Subcutaneous adipose tissue (tissue), 4 donors: ENCODE data around the gene ADRA1B. TPM values are rescaled to one million over a fixed set of nuclear protein-coding genes. Genes with fewer than 3 reads are reported as not detected.

Experiments
- total RNA-seq, 4 donors: library from RNA; depleted of rRNA; stranded (reverse); fragments of >200 nt; gene quantifications; one replicate each; pipeline ENCODE4 v1.1.0, GENCODE V29; 2016
- TF ChIP-seq, protein P1 (sequence below): fragments of 450-650 bp; IDR thresholded peaks from one replicate; pipeline ENCODE4 v1.5.1; 2016; ENCODE audit warnings: low read depth, mild to moderate bottlenecking, control low read depth, antibody characterized with exemption, moderate library complexity

Gene ADRA1B
- total RNA-seq, 4 donors from 2014 or later: 1.5 to 2.6 (median 2.1) TPM

DNA sequence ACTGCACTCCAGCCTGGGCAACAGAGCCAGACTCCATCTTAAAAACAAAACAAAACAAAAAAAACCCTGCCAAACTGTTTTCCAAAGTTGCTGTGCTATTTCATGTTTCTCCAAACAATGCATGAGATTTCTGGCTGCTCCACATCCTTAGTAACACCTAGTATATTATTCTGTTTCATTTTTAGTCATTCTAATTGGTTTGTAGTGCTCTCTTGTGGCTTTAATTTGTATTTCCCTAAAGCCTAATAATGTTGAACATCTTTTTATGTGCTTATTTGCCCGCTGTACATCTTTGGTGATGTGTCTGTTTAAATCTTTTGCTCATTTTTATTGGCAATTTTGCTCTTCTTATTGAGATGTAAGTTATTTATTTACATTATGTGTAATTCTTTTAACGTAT, 74.2 kb downstream of the ADRA1B start:
- TF ChIP-seq, protein P1, sequence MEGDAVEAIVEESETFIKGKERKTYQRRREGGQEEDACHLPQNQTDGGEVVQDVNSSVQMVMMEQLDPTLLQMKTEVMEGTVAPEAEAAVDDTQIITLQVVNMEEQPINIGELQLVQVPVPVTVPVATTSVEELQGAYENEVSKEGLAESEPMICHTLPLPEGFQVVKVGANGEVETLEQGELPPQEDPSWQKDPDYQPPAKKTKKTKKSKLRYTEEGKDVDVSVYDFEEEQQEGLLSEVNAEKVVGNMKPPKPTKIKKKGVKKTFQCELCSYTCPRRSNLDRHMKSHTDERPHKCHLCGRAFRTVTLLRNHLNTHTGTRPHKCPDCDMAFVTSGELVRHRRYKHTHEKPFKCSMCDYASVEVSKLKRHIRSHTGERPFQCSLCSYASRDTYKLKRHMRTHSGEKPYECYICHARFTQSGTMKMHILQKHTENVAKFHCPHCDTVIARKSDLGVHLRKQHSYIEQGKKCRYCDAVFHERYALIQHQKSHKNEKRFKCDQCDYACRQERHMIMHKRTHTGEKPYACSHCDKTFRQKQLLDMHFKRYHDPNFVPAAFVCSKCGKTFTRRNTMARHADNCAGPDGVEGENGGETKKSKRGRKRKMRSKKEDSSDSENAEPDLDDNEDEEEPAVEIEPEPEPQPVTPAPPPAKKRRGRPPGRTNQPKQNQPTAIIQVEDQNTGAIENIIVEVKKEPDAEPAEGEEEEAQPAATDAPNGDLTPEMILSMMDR: no peak

- TF ChIP-seq, protein P1: no peak
Measured at GRCh38 chr5:159992566-159992965, 76.3 kb downstream of the ADRA1B start.

- TF ChIP-seq, protein P1: no peak
Measured at GRCh38 chr5:159993194-159993593, 76.9 kb downstream of the ADRA1B start.

GRCh38 chr5:159995907-159996306, 79.6 kb downstream of the ADRA1B start:
- TF ChIP-seq, protein P1: no peak

- TF ChIP-seq, protein P1: no peak
Measured at GRCh38 chr5:160001457-160001856, 85.2 kb downstream of the ADRA1B start.

GRCh38 chr5:160007514-160007913, 91.2 kb downstream of the ADRA1B start:
- TF ChIP-seq, protein P1: no peak

GRCh38 chr5:160008877-160009590, 92.8 kb downstream of the ADRA1B start, which contains the start of gene TTC1:
TSS of gene TTC1 (plus strand) at chr5:160009139. CDS start at chr5:160010529, 1,390 bp downstream.
- TF ChIP-seq, protein P1: no peak
